Lower leg skin (tissue), 4 donors: ENCODE data around the gene NINL. TPM values are rescaled to one million over a fixed set of nuclear protein-coding genes. Genes with fewer than 3 reads are reported as not detected.

ENCODE experiments used
- DNase-seq, 2 donors: peaks; one replicate each; pipeline ENCODE4 v3.0.0-alpha.2; 2019; ENCODE audit warnings: low spot score in 2 of 2
- H3K4me3 ChIP-seq: fragments of 200-600 bp; sonication (generic); 2 replicates; pipeline ENCODE4 v1.5.1; 2017; ENCODE audit warnings: mild to moderate bottlenecking, low read depth; ENCODE audit not compliant: poor library complexity, severe bottlenecking
- CTCF ChIP-seq, 3 donors: fragments of 450-650 bp; IDR thresholded peaks; one replicate each; pipeline ENCODE4 v1.5.1; 2016; ENCODE audit warnings: antibody characterized with exemption in 3 of 3, mild to moderate bottlenecking in 3 of 3, moderate library complexity in 2 of 3
- POLR2A ChIP-seq, 2 donors: fragments of 450-650 bp; IDR thresholded peaks; one replicate each; pipeline ENCODE4 v1.6.1; 2016 to 2017; ENCODE audit warnings: antibody characterized with exemption in 2 of 2, mild to moderate bottlenecking in 1 of 2, moderate library complexity in 1 of 2
- WGBS, 2 donors: methylation state at CpG; one replicate each; pipeline ENCODE4 v1.1.5; 2018; 5-methylcytosine and 5-hydroxymethylcytosine counted together
- intact Hi-C: fragments of 100-400 bp; cut with DNase I; formaldehyde crosslinking; loops from one replicate; pipeline ENCODE4 v1.15.0; 2023; ENCODE audit warnings: low total_unique reads
- total RNA-seq, 4 donors: library from RNA; depleted of rRNA; stranded (reverse); fragments of >200 nt; gene quantifications; one replicate each; pipeline ENCODE4 v1.1.0, GENCODE V29; 2016

NINL gene
- total RNA-seq, 4 donors from 2014 or later, result 2.1 to 4.7 (median 3.7) TPM

- 33 to 41% methylated on average over 12 of the region's 12 CpGs for WGBS, 2 donors
- DNase-seq, result no peak
Measured at GRCh38 chr20:25484911-25485511, 100.3 kb downstream of the NINL start.

GRCh38 chr20:25484224-25484846 is 101.0 kb downstream of the NINL start:
- H3K4me3 ChIP-seq, result no peak overlapping the region
- WGBS, 2 donors, result 52 to 58% methylated on average over 9 of the region's 9 CpGs
- no peak for DNase-seq
- TF ChIP-seq CTCF (IDR thresholded peaks at IDR 0.05), result no peak
- TF ChIP-seq POLR2A (IDR thresholded peaks at IDR 0.05), result no peak
- intact Hi-C loops, result no loop called here

More at GRCh38 chr20:25484911-25485511, 100.3 kb downstream of the NINL start:
- H3K4me3 ChIP-seq, result no peak overlapping the region
- intact Hi-C loops, result no loop called here
- TF ChIP-seq CTCF (IDR thresholded peaks at IDR 0.05) (no peak), POLR2A (IDR thresholded peaks at IDR 0.05) (no peak)

GRCh38 chr20:25483431-25484132 is 101.7 kb downstream of the NINL start:
- no peak for TF ChIP-seq CTCF (IDR thresholded peaks at IDR 0.05)
- no peak for TF ChIP-seq POLR2A (IDR thresholded peaks at IDR 0.05)
- intact Hi-C loops, result no loop called here
- WGBS, 2 donors, result 77% methylated on average over 13 to 14 of the region's 14 CpGs

GRCh38 chr20:25481918-25482253 is 103.4 kb downstream of the NINL start:
- intact Hi-C loops, result no loop called here
- H3K4me3 ChIP-seq, result no peak overlapping the region
- 63 to 66% methylated on average over 11 to 12 of the region's 12 CpGs for WGBS, 2 donors
- DNase-seq, result no peak
- TF ChIP-seq POLR2A (IDR thresholded peaks at IDR 0.05), result no peak
- no peak for TF ChIP-seq CTCF (IDR thresholded peaks at IDR 0.05)

More at GRCh38 chr20:25483431-25484132, 101.7 kb downstream of the NINL start:
- H3K4me3 ChIP-seq, result no peak overlapping the region
- DNase-seq, result no peak

- no peak overlapping the region for H3K4me3 ChIP-seq
- intact Hi-C loops, result no loop called here
- no peak for DNase-seq
- 56 to 60% methylated on average over 6 to 9 of the region's 11 CpGs for WGBS, 2 donors
- TF ChIP-seq CTCF (IDR thresholded peaks at IDR 0.05), result no peak
- no peak for TF ChIP-seq POLR2A (IDR thresholded peaks at IDR 0.05)
Measured at GRCh38 chr20:25481235-25481917, 104.0 kb downstream of the NINL start.
